ENCODE data around the gene BCDIN3D.

DNA sequence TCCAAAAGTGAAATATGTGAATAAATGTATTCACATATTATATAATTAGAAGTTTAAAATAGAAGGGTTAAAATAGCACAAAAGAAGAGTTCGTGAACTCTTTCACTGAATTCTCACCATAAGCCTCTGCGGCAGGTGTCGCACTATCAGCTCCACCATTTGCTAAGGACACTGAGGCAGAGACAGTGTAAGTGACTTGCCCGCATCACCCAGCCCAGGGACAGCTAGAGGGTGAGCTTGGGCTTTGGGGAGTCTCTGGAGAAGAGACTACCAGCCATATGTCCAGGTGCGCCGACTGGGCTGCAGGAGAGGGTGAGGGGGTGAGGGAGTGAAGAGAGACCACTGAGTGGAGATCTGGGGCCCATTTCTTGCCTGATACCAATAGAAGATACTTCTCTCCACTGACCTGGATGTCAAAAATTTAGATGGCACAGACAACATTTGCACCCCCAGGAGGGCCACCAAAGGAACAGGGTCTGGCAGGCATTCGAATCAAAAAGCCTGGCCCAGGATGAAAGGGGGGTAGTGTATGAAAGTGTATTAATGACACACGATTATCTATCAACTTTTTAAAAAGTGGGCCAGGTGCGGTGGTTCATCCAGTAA lies 32.3 kb upstream of the BCDIN3D start:
- TF ChIP-seq, protein P1, sequence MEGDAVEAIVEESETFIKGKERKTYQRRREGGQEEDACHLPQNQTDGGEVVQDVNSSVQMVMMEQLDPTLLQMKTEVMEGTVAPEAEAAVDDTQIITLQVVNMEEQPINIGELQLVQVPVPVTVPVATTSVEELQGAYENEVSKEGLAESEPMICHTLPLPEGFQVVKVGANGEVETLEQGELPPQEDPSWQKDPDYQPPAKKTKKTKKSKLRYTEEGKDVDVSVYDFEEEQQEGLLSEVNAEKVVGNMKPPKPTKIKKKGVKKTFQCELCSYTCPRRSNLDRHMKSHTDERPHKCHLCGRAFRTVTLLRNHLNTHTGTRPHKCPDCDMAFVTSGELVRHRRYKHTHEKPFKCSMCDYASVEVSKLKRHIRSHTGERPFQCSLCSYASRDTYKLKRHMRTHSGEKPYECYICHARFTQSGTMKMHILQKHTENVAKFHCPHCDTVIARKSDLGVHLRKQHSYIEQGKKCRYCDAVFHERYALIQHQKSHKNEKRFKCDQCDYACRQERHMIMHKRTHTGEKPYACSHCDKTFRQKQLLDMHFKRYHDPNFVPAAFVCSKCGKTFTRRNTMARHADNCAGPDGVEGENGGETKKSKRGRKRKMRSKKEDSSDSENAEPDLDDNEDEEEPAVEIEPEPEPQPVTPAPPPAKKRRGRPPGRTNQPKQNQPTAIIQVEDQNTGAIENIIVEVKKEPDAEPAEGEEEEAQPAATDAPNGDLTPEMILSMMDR (IDR thresholded peaks at IDR 0.05) = no peak
- no peak for TF ChIP-seq POLR2A (IDR thresholded peaks at IDR 0.05)
